ENCODE results near the gene ZNF48.
A peak's percentile ranks its signal among the peaks of the same experiment; 100 is the strongest.

The ZNF48 gene

GRCh38 chr16:30378236-30379157 lies 16.7 kb upstream of the ZNF48 start:
- DNase-seq (ENCODE audit: low spot score), result peak; percentile 98
- Histone ChIP-seq H3K36me3 (replicated peaks in 1 of 2; ENCODE audit: control insufficient read depth in 2 of 2, insufficient read depth in 2 of 2, low read length in 2 of 2) (peaks cover 0 to 11% of the 10 kb centered on the region in 2 donors), H3K23ac (ENCODE audit: low read depth, low read length, poor library complexity) (peak overlapping the region; percentile 96), H3K4ac (ENCODE audit: low read length) (peak overlapping the region; percentile 96), H3K79me1 (ENCODE audit: low read depth, low read length) (peaks cover 5% of the 10 kb centered on the region), H3K9me3 (replicated peaks in 1 of 2; ENCODE audit: control insufficient read depth in 2 of 2, insufficient read depth in 1 of 2, low read depth in 1 of 2, low read length in 2 of 2) (no peaks in the 10 kb centered on the region), H3K4me1 (ENCODE audit: control insufficient read depth in 2 of 2, insufficient read depth in 1 of 2, low read depth in 1 of 2, low read length in 2 of 2) (peaks cover 24 to 30% of the 10 kb centered on the region in 2 donors), H3K4me3 (ENCODE audit: low read length in 2 of 2) (peak overlapping the region; percentile 81 to 88), H2BK12ac (ENCODE audit: low read length) (no peak overlapping the region), H2BK5ac (ENCODE audit: low read length) (peak overlapping the region; percentile 99), H2AFZ (ENCODE audit: low read length) (peak overlapping the region; percentile 86), H4K8ac (ENCODE audit: low read depth, low read length) (peak overlapping the region; percentile 97), H3K9ac (ENCODE audit: low read depth, low read length, poor library complexity) (peak overlapping the region; percentile 100), H2BK15ac (ENCODE audit: low read length) (peak overlapping the region; percentile 82), H2AK5ac (ENCODE audit: low read depth, low read length) (peak overlapping the region; percentile 100), H3K18ac (ENCODE audit: low read length) (peak overlapping the region; percentile 100), H3K4me2 (ENCODE audit: insufficient read depth, low read length, poor library complexity, severe bottlenecking) (peak overlapping the region; percentile 100), H2BK120ac (ENCODE audit: low read depth, low read length) (peak overlapping the region; percentile 68), H3K27me3 (ENCODE audit: control insufficient read depth in 3 of 3, insufficient read depth in 3 of 3, low read depth in 1 of 3, low read length in 3 of 3) (no peaks in the 10 kb centered on the region), H4K91ac (ENCODE audit: low read depth, low read length, poor library complexity) (no peak overlapping the region), H3K14ac (ENCODE audit: low read length) (peak overlapping the region; percentile 100), H3K27ac (replicated peaks; ENCODE audit: low read length) (peak overlapping the region; percentile 100)
- WGBS, 2 donors (ENCODE audit: extremely low coverage in 2 of 2, insufficient read length in 2 of 2, insufficient replicate concordance in 1 of 2), result no CpG with 5 or more reads among the region's 67 CpGs

- Histone ChIP-seq H3K4me3 (ENCODE audit: low read length in 2 of 2) (peak overlapping the region; percentile 81 to 88), H3K27ac (replicated peaks; ENCODE audit: low read length) (peak overlapping the region; percentile 89), H2BK5ac (ENCODE audit: low read length) (peak overlapping the region; percentile 96), H3K27me3 (ENCODE audit: control insufficient read depth in 3 of 3, insufficient read depth in 3 of 3, low read depth in 1 of 3, low read length in 3 of 3) (no peaks in the 10 kb centered on the region), H3K23ac (ENCODE audit: low read depth, low read length, poor library complexity) (peak overlapping the region; percentile 94), H3K4me1 (ENCODE audit: control insufficient read depth in 2 of 2, insufficient read depth in 1 of 2, low read depth in 1 of 2, low read length in 2 of 2) (peaks cover 24 to 30% of the 10 kb centered on the region in 2 donors), H4K91ac (ENCODE audit: low read depth, low read length, poor library complexity) (no peak overlapping the region), H3K18ac (ENCODE audit: low read length) (peak overlapping the region; percentile 96), H3K9ac (ENCODE audit: low read depth, low read length, poor library complexity) (peak overlapping the region; percentile 96), H3K4ac (ENCODE audit: low read length) (no peak overlapping the region), H2BK12ac (ENCODE audit: low read length) (no peak overlapping the region), H4K8ac (ENCODE audit: low read depth, low read length) (peak overlapping the region; percentile 87), H2AK5ac (ENCODE audit: low read depth, low read length) (peak overlapping the region; percentile 98), H3K14ac (ENCODE audit: low read length) (peak overlapping the region; percentile 39), H3K79me1 (ENCODE audit: low read depth, low read length) (peaks cover 5% of the 10 kb centered on the region), H3K36me3 (replicated peaks in 1 of 2; ENCODE audit: control insufficient read depth in 2 of 2, insufficient read depth in 2 of 2, low read length in 2 of 2) (peaks cover 0 to 11% of the 10 kb centered on the region in 2 donors), H2BK120ac (ENCODE audit: low read depth, low read length) (no peak overlapping the region), H3K4me2 (ENCODE audit: insufficient read depth, low read length, poor library complexity, severe bottlenecking) (peak overlapping the region; percentile 99), H2AFZ (ENCODE audit: low read length) (peak overlapping the region; percentile 74), H2BK15ac (ENCODE audit: low read length) (peak overlapping the region; percentile 82), H3K9me3 (replicated peaks in 1 of 2; ENCODE audit: control insufficient read depth in 2 of 2, insufficient read depth in 1 of 2, low read depth in 1 of 2, low read length in 2 of 2) (no peaks in the 10 kb centered on the region)
- DNase-seq (ENCODE audit: low spot score), result no peak
- WGBS, 2 donors (ENCODE audit: extremely low coverage in 2 of 2, insufficient read length in 2 of 2, insufficient replicate concordance in 1 of 2), result no CpG with 5 or more reads among the region's 27 CpGs
These were observed 15.9 kb upstream of the ZNF48 start for GRCh38 chr16:30379158-30379783.

GRCh38 chr16:30380072-30380802 lies 15.0 kb upstream of the ZNF48 start:
- no peak overlapping the region for H2AK5ac ChIP-seq (ENCODE audit: low read depth, low read length)
- WGBS, 2 donors (ENCODE audit: extremely low coverage in 2 of 2, insufficient read length in 2 of 2, insufficient replicate concordance in 1 of 2), result no CpG with 5 or more reads among the region's 4 CpGs
- no peak overlapping the region for H3K4ac ChIP-seq (ENCODE audit: low read length)
- H2BK120ac ChIP-seq (ENCODE audit: low read depth, low read length), result no peak overlapping the region
- peaks cover 24 to 30% of the 10 kb centered on the region in 2 donors for H3K4me1 ChIP-seq (ENCODE audit: control insufficient read depth in 2 of 2, insufficient read depth in 1 of 2, low read depth in 1 of 2, low read length in 2 of 2)
- peaks cover 0 to 11% of the 10 kb centered on the region in 2 donors for H3K36me3 ChIP-seq (replicated peaks in 1 of 2; ENCODE audit: control insufficient read depth in 2 of 2, insufficient read depth in 2 of 2, low read length in 2 of 2)
- no peak overlapping the region for H3K4me3 ChIP-seq (ENCODE audit: low read length in 2 of 2)
- no peak overlapping the region for H2BK5ac ChIP-seq (ENCODE audit: low read length)
- H3K23ac ChIP-seq (ENCODE audit: low read depth, low read length, poor library complexity), result no peak overlapping the region
- H4K91ac ChIP-seq (ENCODE audit: low read depth, low read length, poor library complexity), result no peak overlapping the region
- H2BK15ac ChIP-seq (ENCODE audit: low read length), result no peak overlapping the region
- no peak for DNase-seq (ENCODE audit: low spot score)
- no peak overlapping the region for H3K27ac ChIP-seq (replicated peaks; ENCODE audit: low read length)
- no peak overlapping the region for H4K8ac ChIP-seq (ENCODE audit: low read depth, low read length)
- no peaks in the 10 kb centered on the region for H3K27me3 ChIP-seq (ENCODE audit: control insufficient read depth in 3 of 3, insufficient read depth in 3 of 3, low read depth in 1 of 3, low read length in 3 of 3)
- H3K18ac ChIP-seq (ENCODE audit: low read length), result no peak overlapping the region
- H3K14ac ChIP-seq (ENCODE audit: low read length), result no peak overlapping the region
- no peaks in the 10 kb centered on the region for H3K9me3 ChIP-seq (replicated peaks in 1 of 2; ENCODE audit: control insufficient read depth in 2 of 2, insufficient read depth in 1 of 2, low read depth in 1 of 2, low read length in 2 of 2)
- no peak overlapping the region for H2BK12ac ChIP-seq (ENCODE audit: low read length)
- peaks cover 5% of the 10 kb centered on the region for H3K79me1 ChIP-seq (ENCODE audit: low read depth, low read length)
- no peak overlapping the region for H2AFZ ChIP-seq (ENCODE audit: low read length)
- H3K4me2 ChIP-seq (ENCODE audit: insufficient read depth, low read length, poor library complexity, severe bottlenecking), result no peak overlapping the region
- H3K9ac ChIP-seq (ENCODE audit: low read depth, low read length, poor library complexity), result no peak overlapping the region
